Hypothalamus (tissue), 51 donors: ENCODE measurements around the gene BRINP1.
"Not testable (repeated sequence)": the region's sequence is repeated elsewhere in the genome, so short reads cannot be mapped to it uniquely, and the experiment has no call there.

ENCODE experiments used
- DNase-seq, 51 donors: peaks; one replicate each; lab custom pipeline; 2025; lab: John Stamatoyannopoulos, UW

Gene BRINP1

GRCh38 chr9:119216651-119217331, 152.4 kb downstream of the BRINP1 start:
- peak in 23 of 51 donors; percentile 1 to 56 (median 18) for DNase-seq

GRCh38 chr9:119215651-119216050, 153.6 kb downstream of the BRINP1 start:
- no peak for DNase-seq

- no peak for DNase-seq
Observed at GRCh38 chr9:119213471-119213870, 155.8 kb downstream of the BRINP1 start.

GRCh38 chr9:119197893-119198607, 171.2 kb downstream of the BRINP1 start:
- no peak for DNase-seq

GRCh38 chr9:119195521-119195920, 173.7 kb downstream of the BRINP1 start:
- DNase-seq = no peak

GRCh38 chr9:119185298-119185697, 183.9 kb downstream of the BRINP1 start:
- DNase-seq = no peak

GRCh38 chr9:119184265-119184936, 184.8 kb downstream of the BRINP1 start:
- no peak for DNase-seq

GRCh38 chr9:119181561-119181960, 187.7 kb downstream of the BRINP1 start:
- no peak for DNase-seq

GRCh38 chr9:119180897-119181296, 188.3 kb downstream of the BRINP1 start:
- DNase-seq = no peak

- peak in 2 of 51 donors; percentile 8 to 19 for DNase-seq
Observed at GRCh38 chr9:119179701-119180100, 189.5 kb downstream of the BRINP1 start.

- peak in 15 of 51 donors; percentile 10 to 64 (median 30) for DNase-seq
Observed at GRCh38 chr9:119177196-119177595, 192.0 kb downstream of the BRINP1 start.

- peak in 1 of 51 donors; percentile 4 for DNase-seq
Observed at GRCh38 chr9:119175581-119175980, 193.7 kb downstream of the BRINP1 start.

- DNase-seq = not testable (repeated sequence)
Observed at GRCh38 chr9:119169222-119169621, 200.0 kb downstream of the BRINP1 start.

- no peak for DNase-seq
Observed at GRCh38 chr9:119167876-119168275, 201.4 kb downstream of the BRINP1 start.

- DNase-seq = no peak
Observed at GRCh38 chr9:119167267-119167666, 202.0 kb downstream of the BRINP1 start.

GRCh38 chr9:119166096-119166495, 203.1 kb downstream of the BRINP1 start:
- peak in 1 of 51 donors; percentile 24 for DNase-seq

GRCh38 chr9:119165131-119165530, 204.1 kb downstream of the BRINP1 start:
- no peak for DNase-seq

- DNase-seq = no peak
Observed at GRCh38 chr9:119164716-119165115, 204.5 kb downstream of the BRINP1 start.

GRCh38 chr9:119160551-119160950, 208.7 kb downstream of the BRINP1 start:
- no peak for DNase-seq

GRCh38 chr9:119159386-119159785, 209.8 kb downstream of the BRINP1 start:
- no peak for DNase-seq

- DNase-seq = no peak
Observed at GRCh38 chr9:119157196-119157595, 212.0 kb downstream of the BRINP1 start.

GRCh38 chr9:119156354-119156753, 212.9 kb downstream of the BRINP1 start:
- DNase-seq = no peak
